Breast epithelium (tissue), 3 donors: ENCODE results near the gene PTGS1.

Experiments used
- POLR2A ChIP-seq: fragments of 450-650 bp; IDR thresholded peaks from one replicate; pipeline ENCODE4 v1.6.1; 2016; ENCODE audit warnings: antibody characterized with exemption, mild to moderate bottlenecking, moderate library complexity
- TF ChIP-seq, protein P1 (sequence below), 3 donors: fragments of 450-650 bp; IDR thresholded peaks; one replicate each; pipeline ENCODE4 v1.5.1; 2016 to 2017; ENCODE audit warnings: antibody characterized with exemption in 3 of 3, mild to moderate bottlenecking in 3 of 3, moderate library complexity in 3 of 3

GRCh38 chr9:122372856-122373845 is 2.3 kb downstream of the PTGS1 start:
- TF ChIP-seq, protein P1, sequence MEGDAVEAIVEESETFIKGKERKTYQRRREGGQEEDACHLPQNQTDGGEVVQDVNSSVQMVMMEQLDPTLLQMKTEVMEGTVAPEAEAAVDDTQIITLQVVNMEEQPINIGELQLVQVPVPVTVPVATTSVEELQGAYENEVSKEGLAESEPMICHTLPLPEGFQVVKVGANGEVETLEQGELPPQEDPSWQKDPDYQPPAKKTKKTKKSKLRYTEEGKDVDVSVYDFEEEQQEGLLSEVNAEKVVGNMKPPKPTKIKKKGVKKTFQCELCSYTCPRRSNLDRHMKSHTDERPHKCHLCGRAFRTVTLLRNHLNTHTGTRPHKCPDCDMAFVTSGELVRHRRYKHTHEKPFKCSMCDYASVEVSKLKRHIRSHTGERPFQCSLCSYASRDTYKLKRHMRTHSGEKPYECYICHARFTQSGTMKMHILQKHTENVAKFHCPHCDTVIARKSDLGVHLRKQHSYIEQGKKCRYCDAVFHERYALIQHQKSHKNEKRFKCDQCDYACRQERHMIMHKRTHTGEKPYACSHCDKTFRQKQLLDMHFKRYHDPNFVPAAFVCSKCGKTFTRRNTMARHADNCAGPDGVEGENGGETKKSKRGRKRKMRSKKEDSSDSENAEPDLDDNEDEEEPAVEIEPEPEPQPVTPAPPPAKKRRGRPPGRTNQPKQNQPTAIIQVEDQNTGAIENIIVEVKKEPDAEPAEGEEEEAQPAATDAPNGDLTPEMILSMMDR (IDR thresholded peaks at IDR 0.05): no peak
- TF ChIP-seq POLR2A: no peak
